Suppressor macrophage (primary cell): ENCODE measurements around the gene MAN1C1.
A peak's percentile ranks its signal among the peaks of the same experiment; 100 is the strongest.

Experiments used
- DNase-seq, 4 experiments: peaks; one replicate each; pipeline ENCODE4 v3.0.0-alpha.2; 2020 to 2022

The MAN1C1 gene

DNA sequence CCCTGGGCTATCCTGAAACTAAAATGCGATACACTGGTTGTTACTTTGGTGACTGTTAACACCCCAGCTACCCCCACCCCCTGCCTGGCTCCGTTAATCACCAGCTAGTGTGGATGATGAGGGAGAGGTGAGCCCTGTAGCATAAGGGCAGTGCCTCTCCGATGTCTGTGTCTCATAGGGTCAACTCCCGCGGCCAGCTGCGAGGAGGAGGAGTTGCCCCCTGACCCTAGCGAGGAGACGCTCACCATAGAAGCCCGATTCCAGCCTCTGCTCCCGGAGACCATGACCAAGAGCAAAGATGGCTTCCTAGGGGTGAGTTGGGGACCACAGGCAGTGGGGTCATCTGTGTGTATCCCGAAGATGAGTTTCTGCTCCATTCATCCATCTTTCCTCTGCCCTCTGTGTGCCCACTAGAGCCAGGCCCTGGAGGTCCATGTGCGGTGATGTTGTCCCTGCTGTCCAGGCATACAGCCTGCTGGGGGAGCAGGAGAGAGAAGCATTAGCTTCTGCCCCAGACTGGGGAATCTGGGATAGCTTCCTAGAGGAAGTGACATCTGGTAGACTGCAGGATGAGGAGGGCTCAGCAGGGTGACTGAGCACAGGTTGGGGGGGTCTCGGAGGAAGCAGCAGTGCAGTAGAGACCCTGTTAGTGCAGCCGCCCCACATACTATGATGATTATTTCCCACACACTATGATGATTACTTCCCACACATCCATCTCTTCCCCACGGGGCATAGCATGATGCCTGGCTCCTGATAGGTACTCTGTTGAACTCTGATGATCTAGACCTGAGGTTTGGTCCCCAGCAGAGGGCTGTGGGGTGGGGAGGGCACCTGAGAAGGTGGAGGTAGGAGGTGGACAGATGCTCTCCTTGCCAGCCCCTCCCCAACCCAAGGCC lies 188.6 kb downstream of the MAN1C1 start:
- no peak for DNase-seq

GRCh38 chr1:25805863-25806225 lies 189.3 kb downstream of the MAN1C1 start:
- peak in 2 of 4 experiments; percentile 23 to 42 for DNase-seq

DNA sequence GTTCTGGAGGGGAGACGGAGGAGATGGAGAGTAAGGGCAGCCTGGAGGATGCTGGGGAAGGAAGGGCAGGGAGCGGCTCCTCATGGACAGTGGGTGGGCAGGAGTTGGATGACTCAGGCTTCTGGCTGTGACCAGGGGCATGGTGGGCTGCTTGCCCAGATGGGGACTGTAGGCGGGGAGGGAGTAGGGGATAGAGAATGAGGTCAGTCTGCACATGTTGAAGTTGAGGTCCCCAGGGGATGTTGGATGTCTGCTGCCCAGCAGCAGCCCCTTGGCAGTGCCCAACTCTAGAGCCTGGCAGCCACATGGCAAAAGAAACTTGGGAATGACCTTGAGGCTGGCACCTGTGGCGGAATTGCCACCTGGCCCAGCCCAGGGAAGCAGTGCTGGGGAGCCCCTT lies 189.8 kb downstream of the MAN1C1 start:
- DNase-seq, result peak in 1 of 4 experiments; percentile 26

DNA sequence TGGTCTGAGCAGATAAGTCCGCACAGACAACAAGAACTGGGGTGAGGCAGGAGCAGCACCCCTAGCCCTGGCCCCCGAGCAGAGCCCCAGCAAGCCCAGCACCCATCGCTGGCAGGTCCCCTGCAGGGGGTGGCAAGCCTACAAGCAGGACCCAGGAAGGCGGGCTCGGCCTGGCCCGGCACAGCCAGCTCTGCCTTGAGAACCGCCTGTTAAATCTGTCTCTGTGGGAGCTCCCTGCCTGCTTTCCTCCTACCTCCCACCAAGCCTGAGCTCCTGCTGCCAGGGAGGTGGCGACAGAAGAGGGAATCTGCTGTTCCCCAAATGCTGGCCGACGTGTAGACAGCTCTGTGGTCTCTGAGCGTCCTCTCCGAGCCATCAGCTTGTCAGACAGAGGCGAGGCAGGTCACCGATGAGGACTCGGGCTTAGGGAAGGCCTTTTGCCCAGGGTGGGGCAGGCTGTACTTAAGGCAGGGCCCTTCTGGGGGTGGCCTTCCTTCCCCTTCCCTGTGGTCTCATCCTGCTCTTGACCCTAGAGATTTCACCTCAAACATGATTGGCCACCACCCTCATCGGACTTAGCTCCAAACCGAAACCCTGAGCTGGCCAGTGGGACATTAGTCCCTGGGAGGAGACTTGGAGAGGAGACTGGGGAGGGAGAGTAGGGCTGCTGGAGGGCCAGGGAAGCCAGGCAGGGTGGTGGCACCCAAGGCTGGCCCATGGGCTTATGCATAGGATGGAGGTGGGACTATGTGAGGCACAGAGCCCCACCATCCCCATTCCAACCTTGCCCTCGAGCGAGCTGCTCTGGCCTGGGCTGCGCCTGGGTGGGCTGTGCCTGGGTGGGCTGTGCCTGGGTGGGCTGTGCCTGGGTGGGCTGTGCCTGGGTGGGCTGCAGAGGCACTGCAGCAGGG lies 191.1 kb downstream of the MAN1C1 start:
- peak in 1 of 4 experiments; percentile 34 for DNase-seq

- no peak for DNase-seq
These were observed 192.1 kb downstream of the MAN1C1 start for GRCh38 chr1:25808481-25809244.

DNA sequence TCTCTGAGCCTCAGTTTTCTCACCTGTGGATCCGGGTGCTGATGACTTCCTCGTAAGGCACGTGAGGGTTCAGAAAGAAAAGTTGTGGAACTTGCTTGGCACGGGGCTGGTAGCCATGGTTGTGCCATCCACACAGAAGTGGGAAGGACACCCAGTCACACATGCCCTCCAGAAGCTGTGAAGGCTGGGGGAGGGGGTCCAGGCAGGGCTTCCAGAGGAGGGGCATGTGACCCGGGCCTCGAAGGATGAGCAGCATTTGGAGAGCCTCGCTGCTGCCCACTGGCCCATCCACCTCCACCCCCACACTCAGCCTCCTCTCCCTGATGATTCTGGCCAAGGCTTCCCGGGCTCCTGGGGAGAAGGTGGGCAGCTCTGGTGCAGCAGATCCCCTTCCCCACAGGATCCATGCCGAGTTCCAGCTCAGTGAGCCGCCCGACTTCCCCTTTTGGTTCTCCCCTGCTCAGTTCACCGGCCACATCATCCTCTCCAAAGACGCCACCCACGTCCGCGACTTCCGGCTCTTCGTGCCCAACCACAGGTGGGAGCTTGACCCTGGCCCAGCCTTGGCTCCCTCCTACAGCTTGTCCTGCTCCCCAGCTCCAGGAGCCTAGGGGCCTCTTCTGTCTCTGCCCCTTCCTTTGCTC lies 192.8 kb downstream of the MAN1C1 start:
- peak; percentile 67 to 86 (median 79) for DNase-seq

- no peak for DNase-seq
These were observed 193.3 kb downstream of the MAN1C1 start for GRCh38 chr1:25809929-25810328.

DNA sequence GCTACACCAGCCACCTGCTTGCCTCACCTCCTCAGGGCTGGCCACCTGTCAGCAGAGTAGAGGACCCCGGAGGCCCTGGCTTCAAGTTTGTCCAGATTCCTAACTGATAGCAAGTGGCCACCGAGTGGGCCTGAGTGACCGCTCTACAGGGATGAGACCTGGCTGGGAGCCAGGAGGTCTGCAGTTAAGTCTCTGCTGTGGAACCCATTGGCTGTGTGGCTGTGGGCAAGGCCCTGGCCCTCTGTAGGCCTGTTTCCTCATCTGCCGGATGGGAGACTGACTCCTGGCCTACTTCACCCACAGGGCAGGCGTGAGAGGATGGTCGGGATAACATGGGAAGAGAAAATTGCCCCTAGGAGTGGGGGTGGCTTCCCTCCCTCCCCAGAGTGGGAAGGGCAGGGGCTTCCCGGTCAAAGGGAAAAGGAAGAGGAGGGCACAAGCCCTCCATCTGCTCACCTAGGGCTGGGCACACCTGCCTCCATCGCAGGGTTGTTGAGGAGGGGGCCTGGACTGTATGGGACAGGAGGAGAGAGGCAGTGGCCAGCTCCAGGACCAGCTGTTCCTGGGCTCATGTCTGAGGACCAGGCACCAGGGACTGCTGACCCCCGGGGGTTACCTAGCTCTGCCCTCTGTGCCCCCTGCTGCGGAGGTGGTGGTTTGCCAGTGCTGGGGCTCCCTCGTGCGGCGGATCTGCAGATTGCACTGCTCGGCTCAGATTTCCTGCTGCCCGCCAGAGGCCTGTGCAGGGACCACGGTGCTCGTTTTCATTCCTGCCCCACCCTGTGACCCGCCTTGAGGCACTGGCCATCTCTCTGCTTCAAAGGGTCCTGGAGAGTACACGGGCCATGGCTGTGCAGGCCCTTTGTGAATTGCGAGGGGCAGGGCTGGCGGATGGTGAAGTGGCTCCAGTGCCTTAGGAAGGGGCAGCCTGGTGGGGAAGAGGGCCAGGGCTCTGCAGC lies 194.0 kb downstream of the MAN1C1 start:
- peak; percentile 66 to 85 (median 77) for DNase-seq

- DNase-seq, result no peak
These were observed 194.9 kb downstream of the MAN1C1 start for GRCh38 chr1:25811384-25812082.

DNA sequence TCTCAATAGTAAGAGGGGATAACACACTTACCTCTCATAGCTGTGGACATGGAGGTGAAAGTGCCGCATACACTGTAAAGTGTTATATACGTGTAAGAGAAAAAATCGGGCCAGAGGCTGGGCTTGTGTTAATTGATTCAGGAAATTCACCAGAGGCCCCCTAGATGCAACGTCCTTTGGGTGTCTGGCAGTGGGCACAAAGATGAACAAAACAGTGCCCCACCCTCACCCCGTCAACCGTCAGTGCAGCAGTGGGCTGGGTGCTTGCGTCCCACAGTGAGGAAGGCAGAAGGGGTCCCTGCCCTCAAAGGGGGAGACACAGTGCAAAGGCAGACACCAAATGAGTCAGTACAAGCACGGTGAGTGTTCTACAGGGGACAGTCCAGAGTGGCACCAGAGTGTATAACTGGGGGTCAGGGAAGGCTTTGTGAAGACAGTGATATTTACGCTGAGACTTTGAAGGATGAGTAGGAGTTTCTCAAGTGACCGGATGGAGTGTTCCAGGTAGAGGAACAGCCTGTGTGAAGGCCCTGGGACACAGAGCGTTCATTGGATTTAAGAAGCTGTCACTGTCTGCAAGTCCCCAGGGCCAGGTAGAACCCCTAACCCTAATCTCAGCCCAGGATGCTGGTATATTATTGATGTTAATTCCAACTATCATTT lies 196.6 kb downstream of the MAN1C1 start:
- no peak for DNase-seq

- DNase-seq, result no peak
These were observed 197.3 kb downstream of the MAN1C1 start for GRCh38 chr1:25813734-25814471.

GRCh38 chr1:25814549-25815087 lies 198.0 kb downstream of the MAN1C1 start:
- DNase-seq, result no peak

GRCh38 chr1:25815208-25816111 lies 198.9 kb downstream of the MAN1C1 start:
- no peak for DNase-seq

DNA sequence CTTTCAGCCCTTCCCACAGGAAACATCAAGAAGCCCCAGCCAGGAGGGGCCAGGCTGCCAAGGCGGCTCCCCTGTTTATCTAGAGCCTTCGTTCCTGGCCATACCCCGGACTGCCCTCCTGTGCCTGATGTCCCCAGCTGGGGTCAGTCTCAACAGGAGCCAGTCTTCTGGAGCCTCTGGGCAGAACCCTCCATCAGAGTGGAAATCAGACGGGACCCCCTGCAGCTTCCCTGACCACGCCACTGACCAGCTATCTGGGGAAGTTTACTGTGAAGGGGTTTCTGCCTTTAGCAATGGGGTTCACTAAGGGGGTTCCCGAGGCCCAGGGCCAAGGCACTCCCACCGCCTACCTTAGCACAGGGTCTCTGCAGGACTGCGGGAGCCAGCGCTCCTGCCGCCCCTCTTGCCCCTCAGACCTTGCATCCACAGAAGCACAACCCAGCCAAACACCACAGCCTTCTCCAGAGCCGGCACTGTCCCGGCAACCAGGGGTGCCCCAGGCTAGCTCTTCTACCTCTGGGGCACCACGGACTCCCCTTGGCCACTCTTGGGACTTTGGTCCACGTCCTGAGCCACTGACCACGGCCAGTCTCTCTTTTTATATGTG lies 199.6 kb downstream of the MAN1C1 start:
- no peak for DNase-seq

GRCh38 chr1:25817840-25818501 lies 201.4 kb downstream of the MAN1C1 start:
- DNase-seq, result no peak

DNA sequence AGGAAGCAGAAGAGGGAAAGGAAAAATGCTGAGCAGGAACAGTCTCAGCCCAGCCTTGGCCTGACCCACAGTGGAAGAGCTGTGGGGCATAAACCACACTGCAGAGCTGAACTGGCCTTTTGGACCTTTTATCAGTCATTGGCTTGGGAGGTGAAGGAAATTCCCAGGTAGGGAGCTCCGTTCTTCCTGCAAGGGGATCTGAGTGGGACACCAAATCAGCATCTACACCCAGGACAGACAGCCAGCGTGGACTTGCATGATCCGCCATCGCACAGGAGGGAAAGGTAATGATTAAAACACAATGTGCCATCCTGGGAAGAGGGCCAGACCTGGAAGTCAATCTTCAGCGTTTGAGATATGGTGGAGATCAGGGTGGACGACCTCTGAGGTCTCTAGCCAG lies 202.0 kb downstream of the MAN1C1 start:
- no peak for DNase-seq
